HG02571 (cell line): ENCODE results near the gene LHFPL6.
"Not testable (repeated sequence)": the region's sequence is repeated elsewhere in the genome, so short reads cannot be mapped to it uniquely, and the experiment has no call there.

Experiments used
- ATAC-seq: cut with Tn5 transposase; IDR thresholded peaks from one replicate; pipeline ENCODE4 v1.9.1; 2021; ENCODE audit warnings: mild to moderate bottlenecking, moderate library complexity; ENCODE audit not compliant: unreplicated experiment

LHFPL6 gene

DNA sequence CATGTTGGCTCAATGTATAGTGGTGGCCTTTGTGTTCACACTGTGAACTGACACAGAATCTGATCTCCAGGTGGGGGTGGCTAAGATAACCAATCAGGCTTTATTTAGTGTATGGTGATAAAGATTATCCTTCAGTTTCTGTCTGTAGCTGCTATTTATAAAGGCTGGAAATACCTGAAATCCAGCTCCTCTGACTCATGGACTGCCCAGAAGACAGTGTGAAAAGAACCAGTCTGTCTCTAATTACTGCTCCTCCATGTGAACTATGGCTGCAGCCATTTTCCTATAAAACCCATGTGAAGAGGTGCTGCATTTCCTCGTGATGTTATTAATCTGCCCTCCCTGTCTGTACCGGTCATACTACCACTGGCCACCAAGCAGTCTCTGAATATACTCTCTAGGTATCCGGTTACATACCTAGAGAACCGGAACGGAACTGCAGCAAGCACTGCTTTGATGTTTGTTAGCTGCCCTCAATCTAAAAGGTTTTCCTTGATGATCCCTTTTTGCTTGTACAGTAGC is 238.0 kb downstream of the LHFPL6 start:
- no peak for ATAC-seq

DNA sequence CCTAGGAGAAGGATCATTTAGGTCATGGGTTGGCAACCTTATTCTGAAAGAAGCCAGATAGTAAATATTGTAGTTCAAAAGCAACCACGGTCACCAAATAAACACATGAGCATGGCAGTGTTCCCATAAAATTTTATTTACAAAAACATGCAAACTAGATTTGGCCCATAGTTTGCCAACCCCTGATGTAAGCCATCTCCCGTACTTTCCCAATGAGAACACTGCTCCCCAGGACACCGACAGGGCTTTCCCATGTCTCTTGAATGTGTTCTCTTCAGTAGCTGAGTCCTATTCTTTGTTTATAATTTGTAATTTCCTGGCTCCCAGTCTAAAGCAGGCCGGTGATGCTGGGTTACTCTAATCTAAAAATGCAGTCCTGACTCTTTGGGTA is 239.6 kb downstream of the LHFPL6 start:
- ATAC-seq = no peak

DNA sequence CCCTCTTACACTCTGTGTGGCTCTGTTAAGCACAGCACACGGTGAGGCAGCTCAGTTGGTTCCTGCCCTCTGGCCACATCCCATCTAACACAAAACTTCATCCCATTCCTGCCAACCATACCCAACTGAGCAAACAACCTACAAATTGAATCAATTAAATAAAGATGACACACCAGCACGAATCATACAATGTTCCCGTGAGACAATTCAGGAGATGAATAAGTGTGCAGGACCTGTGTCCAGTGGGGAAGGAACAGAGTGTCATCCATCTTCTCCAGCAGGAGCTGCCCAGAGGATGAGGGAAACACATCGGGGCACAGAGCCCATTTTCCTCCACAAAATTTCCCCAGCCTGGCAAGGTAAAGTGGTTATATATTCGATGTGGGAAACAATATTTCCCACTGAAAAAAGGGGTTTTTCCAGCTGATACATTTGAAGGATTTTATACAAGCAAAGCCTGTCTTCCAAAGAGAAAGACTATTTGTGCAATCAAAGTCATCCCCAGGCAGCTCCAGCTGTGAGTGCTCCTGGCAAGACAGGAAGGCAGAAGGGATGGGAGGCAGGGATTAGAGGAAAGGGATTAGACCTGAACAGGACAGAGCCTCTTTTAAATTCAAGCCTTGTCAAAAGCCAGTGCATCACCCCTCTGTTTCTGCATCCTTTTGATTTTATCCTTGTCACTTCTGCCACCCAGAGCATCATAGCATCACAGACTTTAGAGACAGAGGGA is 240.2 kb downstream of the LHFPL6 start:
- ATAC-seq = no peak

DNA sequence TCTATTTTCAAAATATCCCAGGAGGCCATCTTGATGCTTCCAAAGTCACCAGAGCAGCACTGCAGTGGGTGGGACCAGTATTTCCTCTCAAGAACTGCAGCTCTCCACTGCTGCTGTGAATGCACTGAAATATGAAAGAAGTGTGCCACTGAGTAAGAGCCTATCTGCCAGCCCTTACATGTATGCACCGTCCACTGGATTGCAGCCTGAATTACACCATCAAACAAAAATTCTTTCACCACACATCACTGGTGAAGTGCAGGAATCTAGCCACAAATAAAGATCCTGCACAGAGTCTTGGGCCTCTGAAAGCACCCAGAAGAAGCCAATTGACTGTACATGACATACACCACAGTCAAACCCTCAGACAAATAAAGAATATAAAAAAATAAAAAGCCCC is 249.0 kb downstream of the LHFPL6 start:
- no peak for ATAC-seq

DNA sequence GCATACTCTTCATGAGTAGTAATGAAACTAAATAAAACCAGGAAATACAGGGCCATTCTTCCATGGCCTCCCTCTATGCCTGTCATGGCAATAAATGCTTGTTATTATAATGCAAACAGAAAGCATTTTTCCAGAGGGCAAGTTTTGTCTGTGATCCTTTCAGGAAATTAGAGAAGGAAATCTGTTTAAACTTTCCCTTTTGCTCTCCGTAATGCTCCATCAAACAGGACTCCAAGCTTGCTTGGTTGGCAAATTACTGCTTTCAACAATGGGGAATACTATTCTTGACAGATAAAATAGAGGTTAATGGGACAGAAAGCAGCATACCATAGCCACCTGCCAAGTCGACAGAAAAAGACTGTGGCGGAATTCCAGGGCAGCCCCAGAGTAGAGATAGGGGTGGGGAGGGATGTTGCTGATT is 252.5 kb downstream of the LHFPL6 start:
- ATAC-seq = no peak

DNA sequence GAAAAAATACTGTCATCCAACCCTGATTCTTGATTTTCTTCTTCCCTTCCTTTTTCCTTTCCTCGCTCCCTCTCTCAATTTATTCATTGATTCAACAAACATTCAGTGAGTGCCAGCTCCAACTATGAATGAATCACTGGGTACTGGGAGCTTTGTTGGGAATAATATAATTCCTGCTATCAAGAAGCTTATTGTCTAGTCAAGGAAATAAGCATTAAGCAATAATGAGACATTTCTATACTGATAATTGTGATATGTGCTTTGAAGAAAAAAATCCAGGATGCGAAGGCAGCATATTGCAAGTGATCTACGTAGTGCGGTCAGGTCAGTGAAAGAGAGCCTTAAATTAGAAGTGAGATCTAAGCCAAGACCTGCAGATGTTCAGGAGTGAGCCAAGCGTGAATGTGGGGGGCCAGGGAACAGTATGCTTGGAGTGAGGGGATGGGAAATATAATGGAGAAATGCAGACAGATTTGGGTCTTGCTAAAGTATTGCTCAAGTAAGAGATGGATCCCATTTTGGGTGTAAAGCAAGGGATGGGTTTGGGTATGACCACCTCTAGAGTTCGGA is 253.5 kb downstream of the LHFPL6 start:
- no peak for ATAC-seq

DNA sequence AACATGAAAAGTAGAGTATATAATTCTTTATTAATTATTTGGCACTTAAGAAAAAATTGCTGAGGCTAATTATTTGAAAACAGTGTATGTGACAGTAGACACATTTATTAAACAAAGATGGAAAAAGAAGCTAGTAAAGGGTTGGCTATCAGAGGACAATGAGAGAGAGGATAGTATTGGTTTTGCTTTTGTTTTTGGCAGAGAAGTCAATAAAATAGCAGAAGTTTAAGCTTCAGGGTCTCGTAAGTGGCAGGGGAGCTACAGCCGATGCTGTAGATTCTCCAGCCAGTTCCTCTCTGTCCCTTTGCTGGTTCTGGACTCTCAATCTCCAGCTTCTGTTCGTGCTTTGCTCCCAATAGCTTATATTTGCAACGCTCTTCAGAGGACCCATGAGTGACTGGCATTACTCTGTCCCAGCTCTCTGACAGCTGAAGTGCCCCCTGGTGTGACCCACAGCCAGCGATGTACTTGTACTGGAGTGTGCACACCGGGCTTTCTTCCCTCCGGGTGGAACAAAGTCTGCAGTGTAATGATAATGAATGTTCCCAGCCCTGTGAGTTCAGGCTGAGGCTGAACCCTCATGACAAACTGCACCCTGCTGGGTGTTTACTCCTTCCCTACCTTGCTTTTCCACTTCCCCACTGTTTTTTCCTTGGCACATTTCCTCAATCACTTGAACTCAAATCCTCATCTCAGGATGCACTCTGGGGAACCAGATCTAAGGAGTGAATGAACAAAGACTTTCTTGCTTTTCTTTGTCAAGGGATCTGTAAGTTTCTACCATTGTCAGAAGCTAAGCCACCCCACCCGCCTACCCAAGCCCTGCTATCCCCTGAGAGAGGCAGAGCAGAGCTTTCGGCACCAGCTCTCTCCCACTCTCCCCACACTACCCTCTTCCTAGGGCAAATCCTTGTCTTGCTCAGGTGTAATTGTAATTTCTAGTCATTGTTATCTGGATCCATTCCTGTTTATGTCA is 254.8 kb downstream of the LHFPL6 start:
- no peak for ATAC-seq

DNA sequence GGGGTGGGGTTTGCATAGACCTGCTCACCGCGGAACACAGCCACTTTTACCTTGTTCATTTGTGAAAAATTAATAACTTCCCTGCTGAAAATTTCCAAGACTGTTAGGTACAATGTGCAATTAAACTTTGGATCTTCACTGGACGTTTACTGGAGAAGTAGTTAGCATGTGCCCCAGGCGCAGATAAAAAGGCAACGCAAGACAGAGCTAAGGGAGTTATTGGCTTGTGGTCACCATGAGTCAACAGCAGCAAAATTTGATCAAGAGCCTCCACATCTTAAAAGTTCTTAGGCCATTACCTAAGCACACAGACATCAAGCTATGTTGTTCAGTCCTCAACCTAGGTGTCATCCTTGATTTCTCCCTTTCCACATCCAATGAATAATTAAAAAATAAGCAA is 257.0 kb downstream of the LHFPL6 start:
- ATAC-seq = no peak

DNA sequence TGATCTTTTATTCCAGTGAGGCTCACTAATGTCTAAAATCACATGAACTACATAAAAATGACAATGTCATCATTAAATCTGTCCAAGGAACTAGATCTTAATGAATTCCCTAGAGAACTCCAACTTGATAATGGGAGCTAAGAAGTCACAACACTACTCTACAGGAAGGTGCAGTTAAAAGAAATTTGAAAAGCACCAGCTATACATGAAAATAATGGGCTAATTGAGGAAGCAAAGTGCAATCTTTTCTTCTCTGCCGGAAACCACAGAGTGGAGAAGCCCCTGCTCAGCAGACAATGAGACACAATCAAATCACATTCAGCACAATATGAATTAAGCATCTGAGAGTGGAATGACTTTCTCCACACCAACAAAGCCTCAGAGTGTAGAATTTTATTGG is 261.7 kb downstream of the LHFPL6 start:
- ATAC-seq = no peak

DNA sequence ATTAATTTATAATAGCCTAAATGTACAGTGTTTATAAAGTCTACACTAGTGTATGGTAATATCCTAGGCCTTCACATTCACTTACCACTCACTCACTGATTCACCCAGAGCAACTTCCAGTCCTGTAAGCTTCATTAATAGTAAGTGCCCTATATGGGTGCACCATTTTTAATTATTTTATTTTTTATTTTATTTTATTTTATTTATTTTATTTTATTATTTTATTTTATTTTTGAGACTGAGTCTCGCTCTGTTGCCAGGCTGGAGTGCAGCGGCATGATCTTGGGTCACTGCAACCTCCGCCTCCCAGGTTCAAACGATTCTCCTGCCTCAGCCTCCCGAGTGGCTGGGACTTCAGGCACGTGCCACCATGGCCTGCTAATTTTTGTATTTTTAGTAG is 264.9 kb downstream of the LHFPL6 start:
- not testable (repeated sequence) for ATAC-seq

DNA sequence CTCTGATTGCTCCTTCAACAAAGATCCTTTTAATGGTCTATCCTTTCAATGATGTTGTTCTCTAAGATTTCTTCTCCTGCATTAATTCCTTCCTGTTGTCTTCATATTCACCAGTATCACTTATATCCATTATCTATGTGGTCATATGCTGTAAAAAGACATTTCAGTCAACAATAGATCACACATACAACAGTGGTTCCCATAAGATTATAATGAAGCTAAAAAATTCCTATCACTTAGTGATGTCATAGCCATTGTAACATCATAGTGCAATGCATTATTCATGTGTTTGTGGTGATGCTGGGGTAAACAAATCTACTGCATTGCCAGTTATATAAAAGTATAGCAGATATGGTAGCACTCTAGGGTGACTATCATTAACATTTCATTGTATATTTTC is 266.1 kb downstream of the LHFPL6 start:
- no peak for ATAC-seq

DNA sequence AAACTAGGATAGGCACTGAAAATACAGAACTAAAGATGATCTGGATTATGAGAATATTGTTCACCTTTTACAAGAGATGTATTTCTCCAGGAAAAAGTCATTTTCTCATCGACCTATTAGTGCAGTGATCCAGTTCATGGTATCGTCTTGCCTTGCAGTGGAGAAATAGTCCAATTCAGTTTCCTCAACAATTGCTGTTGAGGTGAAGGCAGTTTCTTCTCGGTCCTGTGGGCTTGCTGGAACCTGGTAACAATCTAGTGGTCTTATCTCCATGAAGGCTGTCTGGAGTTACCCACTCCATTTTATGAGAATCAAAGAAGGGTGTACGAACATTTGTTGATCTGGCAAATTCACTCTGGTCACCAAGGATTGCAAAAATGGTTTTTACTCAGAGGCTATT is 266.8 kb downstream of the LHFPL6 start:
- ATAC-seq = no peak

DNA sequence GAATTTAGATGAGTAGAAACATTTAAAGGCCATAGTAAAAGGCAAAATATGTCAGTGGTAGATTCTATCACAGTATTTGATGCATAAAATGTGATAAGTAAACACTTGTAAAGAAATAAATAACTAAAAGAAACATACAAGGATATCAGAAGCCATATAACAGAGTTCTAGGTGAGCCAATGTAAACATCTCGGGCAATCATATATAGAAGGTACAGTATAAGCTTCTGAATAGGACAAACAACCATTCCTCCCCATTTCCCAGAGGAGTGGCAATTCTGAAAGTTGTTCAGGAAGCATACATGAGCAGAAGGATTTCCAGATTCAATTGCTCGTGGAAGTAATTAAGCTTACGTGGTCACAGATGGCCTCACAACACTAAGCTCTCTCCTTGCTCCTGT is 267.3 kb downstream of the LHFPL6 start:
- no peak for ATAC-seq

DNA sequence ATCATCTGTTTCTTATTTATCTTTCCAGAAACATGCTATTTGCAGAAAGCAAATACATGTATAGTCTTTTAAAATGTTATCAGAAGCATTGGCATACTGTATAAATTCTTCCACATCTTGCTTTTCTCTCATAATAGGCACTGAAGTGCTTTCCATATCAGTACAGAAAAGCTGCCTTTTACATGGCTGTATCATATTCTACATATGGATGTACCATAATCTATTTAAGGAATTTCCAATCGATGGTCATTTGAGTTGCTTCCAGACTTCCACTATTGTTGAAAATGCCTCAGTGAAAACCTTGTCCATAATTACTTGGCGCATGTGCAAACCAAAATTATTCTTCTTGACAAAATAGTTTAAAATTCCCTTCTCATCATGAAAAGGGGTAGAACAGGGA is 272.5 kb downstream of the LHFPL6 start:
- no peak for ATAC-seq

DNA sequence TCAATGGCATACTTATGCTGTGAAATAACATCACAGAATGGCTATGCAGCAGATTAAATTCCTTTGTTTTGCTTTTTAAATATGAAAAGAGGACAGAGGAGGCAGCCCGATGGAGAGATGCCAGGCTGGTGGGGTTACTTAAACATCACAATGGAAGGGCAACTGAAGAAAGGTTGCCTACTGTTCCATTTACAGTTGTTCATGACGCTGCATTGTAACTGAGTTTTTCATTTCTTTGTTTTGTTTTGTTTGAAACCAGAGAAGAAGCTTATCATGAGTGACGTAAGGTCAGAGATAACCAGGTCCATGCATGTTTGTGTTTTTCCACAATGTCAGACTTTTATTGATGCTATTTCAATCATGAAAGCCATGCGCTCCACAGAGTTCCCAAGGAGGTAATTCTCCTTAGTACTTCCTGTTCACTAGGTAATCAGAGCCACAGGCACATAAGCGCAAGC is 273.8 kb downstream of the LHFPL6 start:
- ATAC-seq = no peak

DNA sequence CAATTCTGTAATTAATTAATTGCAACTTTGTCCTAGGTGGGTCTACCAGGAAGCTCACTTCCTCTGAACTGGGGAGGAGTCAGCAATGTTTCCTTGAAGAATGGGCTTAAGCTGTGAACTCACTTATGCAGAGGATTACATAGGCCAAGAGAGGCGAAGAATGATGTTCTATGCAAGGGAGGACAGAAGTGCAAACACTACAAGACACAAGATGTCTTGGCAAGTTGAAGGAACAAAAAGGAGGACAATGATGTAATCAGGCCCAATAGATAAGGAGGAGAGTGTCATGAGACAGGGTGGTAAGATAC is 275.9 kb downstream of the LHFPL6 start:
- ATAC-seq = no peak

DNA sequence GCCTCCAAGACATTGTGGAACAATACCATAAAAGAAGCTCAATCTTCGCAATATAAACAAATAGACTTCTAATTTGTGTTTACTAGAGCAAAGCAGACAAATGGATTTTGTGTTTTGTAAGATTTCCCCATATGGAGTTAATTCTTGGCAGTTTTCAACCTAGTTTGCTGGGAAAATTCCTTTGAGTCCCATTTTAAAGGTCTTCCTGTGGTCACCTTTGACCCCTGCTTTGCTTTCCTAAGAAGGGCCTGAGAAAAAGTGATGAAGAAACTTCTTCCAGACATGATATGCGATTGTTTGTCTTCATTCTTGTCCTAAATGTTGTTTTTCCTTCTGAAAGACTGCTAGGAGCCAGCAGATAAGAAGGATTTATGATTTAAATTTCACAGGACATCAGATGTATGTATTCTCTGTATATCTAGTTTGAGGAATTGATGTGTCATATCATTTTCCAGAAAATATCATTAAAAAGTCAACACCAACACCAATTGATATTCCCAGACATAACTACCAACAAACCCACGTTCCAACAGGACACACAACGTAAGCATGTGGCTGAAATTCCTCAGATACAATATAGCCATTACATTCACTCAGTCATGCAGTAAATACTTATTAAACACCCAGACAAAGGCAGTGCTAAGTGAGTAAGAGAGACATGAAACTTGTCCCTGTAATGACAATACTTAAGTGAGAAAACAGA is 276.4 kb downstream of the LHFPL6 start:
- no peak for ATAC-seq

DNA sequence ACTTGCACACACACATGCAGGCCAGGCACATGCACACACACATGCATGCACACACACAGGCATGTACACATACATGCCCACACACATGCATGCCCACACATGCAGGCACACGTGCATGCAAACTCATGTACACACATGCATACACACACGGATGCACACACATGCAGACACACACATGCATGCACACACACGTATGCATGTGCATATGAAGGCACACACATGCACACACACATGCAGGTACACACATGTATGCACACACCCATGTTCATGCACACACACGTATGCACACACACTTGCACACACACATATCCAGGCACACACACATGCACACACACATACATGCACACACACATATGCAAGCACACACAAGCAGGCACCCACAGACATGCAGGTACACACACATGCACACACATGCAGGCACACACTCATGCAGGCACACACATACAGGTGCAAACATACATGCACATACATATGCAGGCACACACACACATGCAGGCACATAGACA is 278.1 kb downstream of the LHFPL6 start:
- ATAC-seq = no peak

DNA sequence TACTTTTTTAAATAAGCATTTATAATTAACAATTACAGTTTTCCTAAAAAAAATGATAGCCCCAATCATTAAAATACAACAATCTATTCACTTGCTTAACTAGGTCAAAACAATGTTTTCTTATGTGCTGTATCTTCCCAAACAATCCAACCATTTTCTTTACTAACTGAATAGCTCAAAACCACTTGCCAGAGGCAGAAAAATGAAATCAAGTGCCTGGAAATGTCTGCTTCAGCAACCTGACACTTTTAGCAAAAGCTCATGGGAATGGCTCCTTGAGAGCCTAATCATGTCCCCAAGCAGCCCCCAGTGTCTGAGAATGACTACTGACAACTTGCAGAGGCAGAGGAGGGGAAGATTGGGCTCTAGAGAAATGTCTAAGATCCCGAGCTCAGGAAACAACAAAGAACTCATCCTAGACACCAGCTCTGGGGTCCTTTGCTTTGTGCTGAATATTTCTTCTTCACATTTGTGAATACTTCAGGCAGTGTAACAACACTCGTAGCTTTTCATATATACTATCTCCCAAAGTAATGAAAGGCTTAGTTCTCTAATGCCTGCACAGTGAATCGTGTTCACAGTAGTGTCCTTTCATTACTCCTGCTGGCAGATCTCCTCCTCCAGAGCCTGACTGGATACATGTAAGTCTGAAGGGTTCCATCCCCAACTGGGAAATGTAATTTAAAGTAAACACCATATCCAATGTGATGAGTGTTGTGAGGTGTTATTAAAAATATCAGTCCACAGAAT is 280.0 kb downstream of the LHFPL6 start:
- no peak for ATAC-seq

DNA sequence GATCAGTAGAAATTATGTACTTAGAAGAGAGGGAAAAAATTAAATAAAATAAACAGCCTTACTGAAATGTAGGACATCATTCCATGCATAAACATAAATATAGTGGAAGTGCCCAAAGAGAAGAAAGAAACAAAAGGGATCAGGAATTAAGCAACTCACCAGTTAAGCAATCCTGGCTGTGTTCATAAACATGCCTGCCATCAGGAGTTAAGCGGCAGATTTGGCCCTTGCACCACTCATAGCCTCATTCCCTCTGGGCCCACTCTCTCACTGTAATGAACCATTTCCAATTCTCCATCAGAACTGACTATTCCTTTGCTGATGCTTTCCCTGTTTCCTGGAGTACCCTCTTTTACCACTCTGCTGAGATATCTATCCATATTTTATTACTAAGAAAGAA is 281.4 kb downstream of the LHFPL6 start:
- ATAC-seq = no peak
